ENCODE data around the gene REG3G.

- TF ChIP-seq CTCF (IDR thresholded peaks at IDR 0.05) (no peak), POLR2A (IDR thresholded peaks at IDR 0.05) (no peak)
These were observed 11.9 kb upstream of the REG3G start for GRCh38 chr2:79013629-79014028.
